Neural cell (in vitro differentiated cells): ENCODE results near the gene ATP1A1. TPM values are rescaled to one million over a fixed set of nuclear protein-coding genes. Genes with fewer than 3 reads are reported as not detected.

ENCODE experiments used
- H2AFZ ChIP-seq: fragments of 200-600, 300-800 bp; sonication (generic), shearing (Covaris generic); 2 replicates; pipeline ENCODE4 v1.6.0; 2014; ENCODE audit warnings: low read depth, mild to moderate bottlenecking, antibody characterized with exemption, low read length, moderate library complexity
- H3F3A ChIP-seq: fragments of 200-600 bp; shearing (Covaris generic); 2 replicates; pipeline ENCODE4 v1.6.1; 2016; ENCODE audit warnings: mild to moderate bottlenecking, moderate library complexity, mixed read lengths, antibody characterized with exemption, low read length; ENCODE audit not compliant: insufficient read depth, poor library complexity, severe bottlenecking
- H3K27ac ChIP-seq: fragments of 200-600, 300-800 bp; sonication (generic), shearing (Covaris generic); 2 replicates; pipeline ENCODE4 v1.5.1; 2014; ENCODE audit warnings: mild to moderate bottlenecking, low read length, moderate library complexity
- H3K27me3 ChIP-seq: fragments of 300-800, 200-600 bp; sonication (generic), shearing (Covaris generic); 2 replicates; pipeline ENCODE4 v1.6.0; 2014; ENCODE audit warnings: mild to moderate bottlenecking, low read depth, low read length, moderate library complexity; ENCODE audit not compliant: insufficient read depth
- H3K36me3 ChIP-seq: fragments of 300-800, 200-600 bp; sonication (generic), shearing (Covaris generic); 2 replicates; pipeline ENCODE4 v1.5.1; 2014; ENCODE audit warnings: mild to moderate bottlenecking, antibody characterized with exemption, low read length, moderate library complexity; ENCODE audit not compliant: insufficient read depth
- H3K4me2 ChIP-seq: fragments of 300-800, 200-600 bp; sonication (generic), shearing (Covaris generic); 2 replicates; pipeline ENCODE4 v1.6.0; 2014; ENCODE audit warnings: mild to moderate bottlenecking, low read length
- H3K4me3 ChIP-seq: fragments of 300-800, 200-600 bp; sonication (generic), shearing (Covaris generic); 2 replicates; pipeline ENCODE4 v1.5.1; 2014; ENCODE audit warnings: mild to moderate bottlenecking, low read length, moderate library complexity
- H3K79me2 ChIP-seq: fragments of 200-600 bp; shearing (Covaris generic); replicated peaks from 2 replicates; pipeline ENCODE4 v1.6.0; 2014; ENCODE audit warnings: mild to moderate bottlenecking, low read length, moderate library complexity; ENCODE audit not compliant: insufficient read depth
- H3K9ac ChIP-seq: fragments of 300-800, 200-600 bp; sonication (generic), shearing (Covaris generic); 2 replicates; pipeline ENCODE4 v1.6.1; 2016; ENCODE audit warnings: mild to moderate bottlenecking, low read length, mixed read lengths
- H3K9me2 ChIP-seq: fragments of 200-600 bp; shearing (Covaris generic); 2 replicates; pipeline ENCODE4 v1.6.1; 2016; ENCODE audit warnings: mild to moderate bottlenecking, low read length, mixed read lengths; ENCODE audit not compliant: insufficient read depth
- H3K9me3 ChIP-seq: fragments of 200-600, 300-800 bp; sonication (generic), shearing (Covaris generic); 2 replicates; pipeline ENCODE4 v1.6.1; 2016; ENCODE audit warnings: mild to moderate bottlenecking, mixed run types, low read length, moderate library complexity, mixed read lengths
- H4K20me1 ChIP-seq: fragments of 200-600 bp; shearing (Covaris generic); 2 replicates; pipeline ENCODE4 v1.6.1; 2016; ENCODE audit warnings: mild to moderate bottlenecking, mixed run types; ENCODE audit not compliant: insufficient read depth
- EP300 ChIP-seq: fragments of 450-650 bp; conservative IDR thresholded peaks from 2 replicates; pipeline ENCODE4 v1.6.1; 2014; ENCODE audit warnings: antibody characterized with exemption, mild to moderate bottlenecking, moderate library complexity; ENCODE audit not compliant: poor library complexity, severe bottlenecking
- EZH2 ChIP-seq: fragments of 200-600, 300-800 bp; shearing (Covaris generic), sonication (generic); IDR thresholded peaks from 2 replicates; pipeline ENCODE4 v1.6.1; 2014; ENCODE audit warnings: antibody characterized with exemption, low read length, borderline replicate concordance, mild to moderate bottlenecking; ENCODE audit not compliant: insufficient read depth, poor library complexity, severe bottlenecking
- MXI1 ChIP-seq: fragments of 450-650 bp; conservative IDR thresholded peaks from 2 replicates; pipeline ENCODE4 v1.6.1; 2014; ENCODE audit warnings: antibody characterized with exemption, mild to moderate bottlenecking; ENCODE audit not compliant: poor library complexity, severe bottlenecking
- POLR2AphosphoS5 ChIP-seq: IDR thresholded peaks from 2 replicates; pipeline ENCODE4 v1.6.1; 2012
- RAD21 ChIP-seq: fragments of 450-650 bp; conservative IDR thresholded peaks from 2 replicates; pipeline ENCODE4 v1.6.1; 2014; ENCODE audit warnings: antibody characterized with exemption, mild to moderate bottlenecking, moderate library complexity
- REST ChIP-seq: IDR thresholded peaks from 2 replicates; pipeline ENCODE4 v1.6.1; 2012; ENCODE audit warnings: borderline replicate concordance
- SMC3 ChIP-seq: fragments of 450-650 bp; conservative IDR thresholded peaks from 2 replicates; pipeline ENCODE4 v1.6.1; 2014; ENCODE audit warnings: antibody characterized with exemption, mild to moderate bottlenecking, moderate library complexity; ENCODE audit not compliant: poor library complexity
- TAF1 ChIP-seq: IDR thresholded peaks from 2 replicates; pipeline ENCODE4 v1.6.1; 2012; ENCODE audit warnings: low read depth
- polyA plus RNA-seq: library from polyadenylated mRNA; depleted of rRNA; stranded (reverse); fragments of >200 nt; gene quantifications from 2 replicates; pipeline ENCODE4 v1.2.3, GENCODE V29; 2014
- TF ChIP-seq, protein P1 (sequence below): fragments of 450-650 bp; IDR thresholded peaks from 2 replicates; pipeline ENCODE4 v1.5.1; 2014; ENCODE audit warnings: antibody characterized with exemption, mild to moderate bottlenecking, moderate library complexity; ENCODE audit not compliant: poor library complexity, severe bottlenecking

Gene ATP1A1
- polyA plus RNA-seq, 1 donor from 2014 or later, result 44.2 TPM

GRCh38 chr1:116347696-116348095 is 25.3 kb upstream of the ATP1A1 start:
- Histone ChIP-seq H3K9me3 (no peaks in the 10 kb centered on the region), H3K27ac (peak overlapping the region; percentile 1), H3K27me3 (no peaks in the 10 kb centered on the region), H3K4me2 (no peak overlapping the region), H2AFZ (no peak overlapping the region), H3K79me2 (no peaks in the 10 kb centered on the region), H3K9me2 (no peaks in the 10 kb centered on the region), H3F3A (no peaks in the 10 kb centered on the region), H3K36me3 (no peaks in the 10 kb centered on the region), H4K20me1 (no peaks in the 10 kb centered on the region), H3K9ac (no peak overlapping the region), H3K4me3 (no peak overlapping the region)
- TF ChIP-seq EZH2, result no peak

GRCh38 chr1:116350097-116350645 is 22.9 kb upstream of the ATP1A1 start:
- H3K27me3 ChIP-seq, result no peaks in the 10 kb centered on the region
- H3K4me2 ChIP-seq, result no peak overlapping the region
- no peak for TF ChIP-seq MXI1
- TF ChIP-seq SMC3, result no peak
- TF ChIP-seq RAD21, result no peak
- TF ChIP-seq TAF1, result no peak
- TF ChIP-seq, protein P1, sequence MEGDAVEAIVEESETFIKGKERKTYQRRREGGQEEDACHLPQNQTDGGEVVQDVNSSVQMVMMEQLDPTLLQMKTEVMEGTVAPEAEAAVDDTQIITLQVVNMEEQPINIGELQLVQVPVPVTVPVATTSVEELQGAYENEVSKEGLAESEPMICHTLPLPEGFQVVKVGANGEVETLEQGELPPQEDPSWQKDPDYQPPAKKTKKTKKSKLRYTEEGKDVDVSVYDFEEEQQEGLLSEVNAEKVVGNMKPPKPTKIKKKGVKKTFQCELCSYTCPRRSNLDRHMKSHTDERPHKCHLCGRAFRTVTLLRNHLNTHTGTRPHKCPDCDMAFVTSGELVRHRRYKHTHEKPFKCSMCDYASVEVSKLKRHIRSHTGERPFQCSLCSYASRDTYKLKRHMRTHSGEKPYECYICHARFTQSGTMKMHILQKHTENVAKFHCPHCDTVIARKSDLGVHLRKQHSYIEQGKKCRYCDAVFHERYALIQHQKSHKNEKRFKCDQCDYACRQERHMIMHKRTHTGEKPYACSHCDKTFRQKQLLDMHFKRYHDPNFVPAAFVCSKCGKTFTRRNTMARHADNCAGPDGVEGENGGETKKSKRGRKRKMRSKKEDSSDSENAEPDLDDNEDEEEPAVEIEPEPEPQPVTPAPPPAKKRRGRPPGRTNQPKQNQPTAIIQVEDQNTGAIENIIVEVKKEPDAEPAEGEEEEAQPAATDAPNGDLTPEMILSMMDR, result no peak
- no peak for TF ChIP-seq REST
- TF ChIP-seq POLR2AphosphoS5, result no peak
- no peak for TF ChIP-seq EP300
- TF ChIP-seq EZH2, result no peak
- H3K27ac ChIP-seq, result no peak overlapping the region
- no peaks in the 10 kb centered on the region for H3K79me2 ChIP-seq
- H3K4me3 ChIP-seq, result no peak overlapping the region
- H3K9me2 ChIP-seq, result no peaks in the 10 kb centered on the region
- no peaks in the 10 kb centered on the region for H3K36me3 ChIP-seq
- no peak overlapping the region for H3K9ac ChIP-seq
- no peaks in the 10 kb centered on the region for H3F3A ChIP-seq
- no peak overlapping the region for H2AFZ ChIP-seq
- no peaks in the 10 kb centered on the region for H4K20me1 ChIP-seq
- H3K9me3 ChIP-seq, result no peaks in the 10 kb centered on the region
